ENCODE results near the gene CD36.
A peak's percentile ranks its signal among the peaks of the same experiment; 100 is the strongest.

CD36 gene

GRCh38 chr7:80629023-80629422 is 9.4 kb upstream of the CD36 start:
- DNase-seq = no peak

- DNase-seq = no peak
Measured at GRCh38 chr7:80630608-80631405, 7.6 kb upstream of the CD36 start.

- DNase-seq = no peak
Measured at GRCh38 chr7:80631421-80631820, 7.0 kb upstream of the CD36 start.

- no peak for DNase-seq
Measured at GRCh38 chr7:80632139-80632538, 6.3 kb upstream of the CD36 start.

- DNase-seq = no peak
Measured at GRCh38 chr7:80632819-80633218, 5.6 kb upstream of the CD36 start.

GRCh38 chr7:80634505-80634904 is 3.9 kb upstream of the CD36 start:
- DNase-seq = peak; percentile 76

GRCh38 chr7:80635533-80635932 is 2.9 kb upstream of the CD36 start:
- peak; percentile 58 for DNase-seq

- DNase-seq = no peak
Measured at GRCh38 chr7:80635998-80636397, 2.4 kb upstream of the CD36 start.

GRCh38 chr7:80636709-80637108 is 1.7 kb upstream of the CD36 start:
- no peak for DNase-seq

GRCh38 chr7:80637454-80637853 is 988 bp upstream of the CD36 start:
- DNase-seq = no peak

GRCh38 chr7:80639011-80639410 is 569 bp downstream of the CD36 start:
- no peak for DNase-seq

- DNase-seq = peak; percentile 77
Measured at GRCh38 chr7:80640846-80641245, 2.4 kb downstream of the CD36 start.

GRCh38 chr7:80641548-80641947 is 3.1 kb downstream of the CD36 start:
- no peak for DNase-seq

GRCh38 chr7:80642871-80643270 is 4.4 kb downstream of the CD36 start:
- DNase-seq = no peak

- DNase-seq = peak; percentile 36
Measured at GRCh38 chr7:80643336-80643915, 5.0 kb downstream of the CD36 start.

GRCh38 chr7:80644054-80644453 is 5.6 kb downstream of the CD36 start:
- no peak for DNase-seq

- DNase-seq = no peak
Measured at GRCh38 chr7:80646083-80646865, 7.8 kb downstream of the CD36 start.

- no peak for DNase-seq
Measured at GRCh38 chr7:80647436-80647835, 9.0 kb downstream of the CD36 start.

- DNase-seq = no peak
Measured at GRCh38 chr7:80648031-80648600, 9.7 kb downstream of the CD36 start.

GRCh38 chr7:80649011-80649410 is 10.6 kb downstream of the CD36 start:
- DNase-seq = no peak

- no peak for DNase-seq
Measured at GRCh38 chr7:80650030-80650429, 11.6 kb downstream of the CD36 start.

GRCh38 chr7:80651471-80651870 is 13.0 kb downstream of the CD36 start:
- DNase-seq = no peak

GRCh38 chr7:80653244-80653643 is 14.8 kb downstream of the CD36 start:
- no peak for DNase-seq

Data from EL (cell line).